IMR-90 (cell line): ENCODE results near the gene ANAPC5. TPM values are rescaled to one million over a fixed set of nuclear protein-coding genes. Genes with fewer than 3 reads are reported as not detected.

Experiments used
- polyA plus RNA-seq, 3 experiments: library from polyadenylated mRNA; depleted of rRNA; stranded (reverse); fragments of >200 nt; gene quantifications; 2 replicates each; pipeline ENCODE4 v1.2.3, GENCODE V29; 2012; ENCODE audit warnings: low replicate concordance in 1 of 3
- total RNA-seq: library from RNA; depleted of rRNA; stranded (reverse); fragments of >200 nt; gene quantifications from 2 replicates; pipeline ENCODE4 v1.2.3, GENCODE V29; 2012; rRNA removed

Gene ANAPC5
- total and polyA plus RNA-seq, 2 of the 4 experiments (the other 2 are of a cell fraction) = 157 to 211 TPM

Other genes with a start within 250 kb of the ANAPC5 start
- under 0.01 and 0.18 TPM in 2 replicates for gene P2RX7, start 219.5 kb downstream of the ANAPC5 start, total RNA-seq
- gene P2RX7, start 219.5 kb downstream of the ANAPC5 start, polyA plus RNA-seq (2012; rRNA removed) = 0.07 and 0.16 TPM in 2 replicates
- gene P2RX4, start 142.3 kb downstream of the ANAPC5 start, total RNA-seq = 8.3 and 9.5 TPM in 2 replicates
- gene P2RX4, start 142.3 kb downstream of the ANAPC5 start, polyA plus RNA-seq (2012; rRNA removed) = 12.6 and 13.6 TPM in 2 replicates
- gene CAMKK2, start 55.7 kb downstream of the ANAPC5 start, total RNA-seq = 15.0 and 15.2 TPM in 2 replicates
- gene CAMKK2, start 55.7 kb downstream of the ANAPC5 start, polyA plus RNA-seq (2012; rRNA removed) = 24.7 and 25.7 TPM in 2 replicates
- 69.4 and 69.5 TPM in 2 replicates for gene RNF34, start 47.7 kb upstream of the ANAPC5 start, total RNA-seq
- 33.2 and 39.4 TPM in 2 replicates for gene RNF34, start 47.7 kb upstream of the ANAPC5 start, polyA plus RNA-seq (2012; rRNA removed)
- 21.1 and 24.2 TPM in 2 replicates for gene KDM2B, start 228.6 kb upstream of the ANAPC5 start, total RNA-seq
- gene KDM2B, start 228.6 kb upstream of the ANAPC5 start, polyA plus RNA-seq (2012; rRNA removed) = 22.6 and 30.7 TPM in 2 replicates